Stimulated activated CD8-positive, alpha-beta memory T cell treated with anti-CD3 and anti-CD28 coated beads, Interleukin-15, amount 100 ng/mL, for 1 hour (primary cell): ENCODE results near the gene KCNMA1.
"Not testable (repeated sequence)": the region's sequence is repeated elsewhere in the genome, so short reads cannot be mapped to it uniquely, and the experiment has no call there.

Experiments used
- DNase-seq: peaks from one replicate; pipeline ENCODE4 v3.0.0-alpha.2; 2020; ENCODE audit warnings: low read depth

Gene KCNMA1

GRCh38 chr10:77637532-77638320 is at the start of gene KCNMA1:
Gene KCNMA1 (minus strand): TSS chr10:77637808.
- DNase-seq = no peak

DNA sequence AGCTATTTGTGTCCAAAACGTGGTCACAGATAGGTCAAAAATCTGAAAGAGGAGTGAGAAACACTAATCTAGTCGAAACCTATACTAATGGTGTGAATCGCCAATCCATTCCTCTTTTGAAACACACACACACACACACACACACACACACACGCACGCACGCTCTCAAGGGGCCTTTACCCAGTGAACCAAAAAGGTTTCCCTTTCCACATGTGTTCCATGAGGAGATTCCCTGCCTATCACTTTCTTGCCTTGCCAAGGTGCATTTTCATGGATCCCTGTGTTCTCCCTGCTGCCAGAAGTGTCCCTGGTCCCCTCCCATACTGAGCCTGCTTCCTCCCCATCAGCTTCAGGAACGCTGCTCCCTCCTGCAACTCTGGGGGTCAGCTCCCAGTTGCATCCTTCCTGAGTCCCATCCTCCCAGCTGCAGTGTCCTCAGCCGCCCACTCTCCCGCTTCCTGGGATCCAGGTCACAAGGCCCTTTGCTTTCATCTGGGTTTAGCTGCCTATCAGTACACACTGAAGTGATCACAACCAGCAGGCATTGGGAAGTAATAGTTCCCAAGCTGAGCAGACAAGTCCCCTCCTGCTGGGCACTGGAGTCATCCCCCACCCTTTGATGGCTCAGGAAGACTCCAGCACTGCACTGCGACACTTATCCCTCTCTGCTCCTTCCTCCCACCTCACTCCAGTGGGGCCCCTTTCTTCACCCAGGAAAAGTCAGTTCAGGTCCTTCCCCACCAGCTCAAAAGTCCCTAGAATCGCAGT is 49.2 kb upstream of the KCNMA1 start:
- no peak for DNase-seq

GRCh38 chr10:77686096-77686495 is 48.5 kb upstream of the KCNMA1 start:
- no peak for DNase-seq

DNA sequence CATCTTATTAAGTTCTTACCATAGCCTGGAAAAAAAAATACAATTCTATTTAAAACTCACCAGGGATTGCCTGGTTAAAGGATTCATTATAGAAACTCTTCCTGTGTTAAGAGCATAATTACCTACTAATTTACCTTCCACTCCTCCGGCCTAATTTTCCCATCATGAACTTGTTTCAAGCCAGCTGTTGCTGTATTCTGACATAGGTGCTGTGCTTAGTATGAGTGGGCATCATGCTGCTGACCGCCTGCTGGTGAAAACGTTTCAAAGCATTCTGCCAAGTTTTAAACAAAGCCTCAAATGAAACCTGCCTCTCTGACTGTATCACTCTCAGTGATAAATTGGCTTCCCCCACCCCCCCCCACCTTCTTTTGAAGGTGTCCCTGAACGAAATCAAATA is 47.8 kb upstream of the KCNMA1 start:
- no peak for DNase-seq

DNA sequence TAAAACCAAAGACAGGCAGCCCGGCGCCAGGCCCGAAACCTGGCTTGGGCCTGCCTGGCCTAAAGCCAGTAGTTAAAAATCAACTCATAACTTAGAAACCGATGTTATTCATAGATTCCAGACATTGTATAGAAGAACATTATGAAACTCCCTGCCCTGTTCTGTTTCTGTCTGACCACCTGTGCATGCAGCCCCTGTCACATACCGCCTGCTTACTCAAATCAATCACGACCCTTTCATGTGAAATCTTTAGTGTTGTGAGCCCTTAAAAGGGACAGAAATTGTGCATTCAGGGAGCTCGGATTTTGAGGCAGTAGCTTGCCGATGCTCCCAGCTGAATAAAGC is 45.5 kb upstream of the KCNMA1 start:
- not testable (repeated sequence) for DNase-seq

GRCh38 chr10:77682393-77683087 is 44.9 kb upstream of the KCNMA1 start:
- DNase-seq = no peak

- no peak for DNase-seq
These were observed 44.2 kb upstream of the KCNMA1 start for GRCh38 chr10:77681839-77682238.

DNA sequence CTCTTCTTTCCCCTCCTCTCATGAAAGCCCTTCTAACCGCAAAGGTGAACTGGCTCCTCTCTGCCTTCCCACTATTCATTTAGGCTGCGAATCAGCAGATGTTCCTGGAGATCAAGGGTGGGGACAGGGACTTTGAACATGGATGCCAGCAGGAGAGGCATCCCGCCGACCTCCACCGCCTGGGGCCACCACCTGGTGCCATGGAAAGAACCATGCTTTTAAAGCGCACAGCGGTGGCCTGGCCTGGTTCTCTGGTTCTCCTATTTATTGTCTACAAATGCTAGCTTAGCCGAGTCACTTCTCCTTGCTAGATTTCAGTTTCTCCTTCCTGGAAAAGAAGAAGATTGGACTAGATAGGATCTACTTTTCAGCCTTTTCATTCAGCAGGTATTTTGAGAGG is 43.2 kb upstream of the KCNMA1 start:
- no peak for DNase-seq

DNA sequence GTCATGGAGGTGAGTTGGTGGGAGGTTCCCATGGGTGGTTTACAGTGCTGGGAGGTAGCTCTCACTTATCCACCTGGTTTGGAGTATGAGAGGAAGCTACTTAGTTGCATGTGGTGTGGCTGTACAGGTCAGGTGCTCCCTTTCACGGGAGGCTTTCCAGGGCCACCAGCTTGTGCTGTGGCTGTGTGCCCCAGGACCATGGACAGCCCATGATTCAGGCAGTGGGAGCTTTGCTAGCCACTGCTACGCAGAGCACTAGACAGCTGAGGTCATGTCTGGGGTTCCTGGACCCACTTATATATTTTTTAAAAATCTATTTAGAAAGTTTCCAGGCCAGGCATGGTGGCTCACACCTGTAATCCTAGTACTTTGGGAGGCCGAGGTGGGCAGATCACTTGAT is 42.5 kb upstream of the KCNMA1 start:
- no peak for DNase-seq

DNA sequence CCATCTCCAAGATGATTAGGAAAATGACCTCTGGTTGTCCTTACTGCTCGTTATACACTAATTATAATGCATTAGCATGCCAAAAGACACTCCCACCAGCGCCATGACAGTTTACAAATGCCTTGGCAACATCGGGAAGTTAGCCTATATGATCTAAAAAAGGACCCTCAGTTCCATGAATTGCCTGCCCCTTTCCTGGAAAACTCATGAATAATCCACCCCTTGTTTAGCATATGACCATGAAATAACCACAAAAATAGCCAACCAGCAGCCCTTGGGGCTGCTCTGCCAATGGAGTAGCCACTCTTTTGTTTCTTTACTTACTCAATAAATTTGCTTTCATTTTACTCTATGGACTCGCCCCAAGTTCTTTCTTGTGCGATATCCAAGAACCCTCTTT is 41.6 kb upstream of the KCNMA1 start:
- no peak for DNase-seq

- no peak for DNase-seq
These were observed 40.5 kb upstream of the KCNMA1 start for GRCh38 chr10:77678146-77678545.

DNA sequence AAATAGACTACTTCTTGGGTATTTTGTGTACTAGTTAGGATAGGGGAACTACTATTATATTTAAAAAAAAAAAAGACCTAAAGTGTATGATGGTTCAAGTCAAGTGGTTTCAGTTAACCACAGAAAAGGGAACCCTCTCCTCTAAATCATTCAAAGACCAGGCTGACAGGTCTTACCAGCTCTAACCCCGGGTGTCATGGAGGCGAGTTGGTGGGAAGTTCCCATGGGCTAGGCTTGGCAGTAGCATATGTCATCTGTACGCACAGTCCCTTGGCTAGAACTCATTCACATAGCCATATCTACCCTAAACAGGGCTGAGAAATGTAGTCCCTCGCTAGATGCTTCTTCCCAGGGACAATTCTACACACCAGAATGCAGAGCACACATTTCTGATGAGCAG is 37.7 kb upstream of the KCNMA1 start:
- DNase-seq = no peak

DNA sequence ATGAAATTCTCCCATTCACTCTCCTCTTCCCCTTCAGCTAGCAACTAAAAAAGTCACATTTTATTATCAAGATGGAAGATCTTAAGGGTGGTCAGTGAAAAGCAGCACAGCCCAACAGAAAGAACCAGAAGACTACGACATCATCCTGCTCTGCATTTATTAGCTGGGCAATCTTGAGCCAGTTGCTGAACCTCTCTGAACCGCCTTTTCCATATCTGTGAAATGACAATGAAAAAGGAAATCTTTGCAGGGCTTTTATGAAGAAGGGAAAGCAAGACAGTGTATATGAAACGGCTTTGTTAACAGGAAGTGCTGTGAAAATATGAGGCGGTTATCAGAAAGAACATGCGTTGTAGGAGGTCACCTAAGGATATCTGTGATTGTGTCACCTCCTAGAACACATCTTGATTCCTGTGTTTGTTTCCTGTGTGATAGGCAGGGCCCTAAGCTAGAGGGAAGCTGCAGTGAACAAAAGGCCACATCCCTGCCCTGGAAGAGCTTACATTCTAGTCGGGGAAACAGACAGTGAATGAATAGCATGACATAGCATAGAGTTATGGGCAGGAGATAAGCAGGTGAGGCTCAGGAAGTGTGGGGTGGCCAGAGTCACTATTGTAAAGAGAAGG is 36.0 kb upstream of the KCNMA1 start:
- no peak for DNase-seq

DNA sequence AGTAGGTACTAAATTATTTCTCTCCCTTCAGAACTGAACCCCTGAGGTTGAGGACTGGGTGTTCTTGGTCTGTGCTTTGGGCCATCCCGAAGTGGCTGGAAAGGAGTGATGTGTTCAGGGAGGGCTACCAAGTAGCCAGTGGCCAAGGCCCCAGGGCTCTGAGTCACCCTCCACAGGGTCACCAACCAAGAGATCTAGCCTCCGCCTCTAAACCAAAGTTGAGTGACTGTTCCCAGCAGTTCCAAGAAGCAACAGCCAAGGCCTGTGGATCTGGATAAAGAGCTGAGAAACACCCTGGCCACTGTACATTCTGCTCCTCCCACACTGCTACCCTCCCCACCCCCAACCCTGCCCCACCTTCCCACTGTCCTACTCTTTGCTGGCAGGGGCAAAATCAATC is 35.5 kb upstream of the KCNMA1 start:
- DNase-seq = no peak

DNA sequence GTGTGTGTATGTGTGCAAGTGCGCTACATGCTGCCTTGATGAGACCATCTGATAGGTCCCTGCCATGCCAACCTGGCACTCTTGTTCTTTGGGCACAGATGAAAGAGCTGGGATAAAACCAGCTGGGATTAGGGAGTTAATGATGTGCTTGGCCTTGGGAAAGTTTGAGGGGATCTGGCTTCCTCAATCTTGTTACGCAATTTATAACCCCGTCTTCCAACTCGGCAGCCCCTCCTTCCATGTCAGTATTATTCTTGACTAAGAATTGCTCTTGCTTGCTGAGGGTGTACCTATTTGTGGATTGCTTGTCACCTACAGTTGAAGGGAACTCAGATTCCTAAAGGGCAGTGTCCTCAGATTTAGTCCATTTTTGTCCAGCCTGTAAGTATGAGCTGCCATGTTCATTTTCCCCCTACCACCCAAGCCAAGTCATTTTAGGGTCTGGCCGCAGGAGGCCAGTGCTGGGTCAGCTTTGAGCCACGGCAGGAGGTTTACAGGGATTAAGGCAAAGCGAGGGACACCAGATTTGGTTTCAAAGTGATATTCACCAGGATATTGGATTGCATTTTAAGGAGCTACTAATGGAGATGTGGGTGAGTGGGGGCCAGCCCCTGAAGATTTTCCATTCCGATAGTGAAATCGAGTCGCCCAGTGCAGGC is 34.1 kb upstream of the KCNMA1 start:
- no peak for DNase-seq

- DNase-seq = no peak
These were observed 33.3 kb upstream of the KCNMA1 start for GRCh38 chr10:77670817-77671443.

- DNase-seq = no peak
These were observed 32.3 kb upstream of the KCNMA1 start for GRCh38 chr10:77669892-77670291.

GRCh38 chr10:77667426-77668324 is 30.1 kb upstream of the KCNMA1 start:
- no peak for DNase-seq

DNA sequence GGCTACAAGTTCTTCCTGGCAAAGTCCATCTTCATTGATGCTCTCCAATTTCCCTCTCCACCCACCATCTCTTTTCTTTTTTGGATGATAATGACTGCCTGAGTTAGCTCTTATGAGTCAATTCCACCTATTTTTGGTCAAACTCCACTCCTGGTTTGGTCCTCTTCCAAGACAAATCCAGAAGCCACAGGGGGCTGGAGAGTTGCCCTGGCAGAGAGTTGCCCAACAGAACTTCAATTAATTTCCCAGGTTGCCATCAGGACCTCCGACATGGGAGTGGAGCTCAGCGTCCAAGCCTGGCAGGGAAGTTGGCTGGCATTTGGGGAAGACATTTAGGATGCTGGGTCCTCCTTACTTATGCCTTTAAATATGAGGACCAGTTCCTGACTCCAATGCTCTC is 29.2 kb upstream of the KCNMA1 start:
- DNase-seq = no peak

DNA sequence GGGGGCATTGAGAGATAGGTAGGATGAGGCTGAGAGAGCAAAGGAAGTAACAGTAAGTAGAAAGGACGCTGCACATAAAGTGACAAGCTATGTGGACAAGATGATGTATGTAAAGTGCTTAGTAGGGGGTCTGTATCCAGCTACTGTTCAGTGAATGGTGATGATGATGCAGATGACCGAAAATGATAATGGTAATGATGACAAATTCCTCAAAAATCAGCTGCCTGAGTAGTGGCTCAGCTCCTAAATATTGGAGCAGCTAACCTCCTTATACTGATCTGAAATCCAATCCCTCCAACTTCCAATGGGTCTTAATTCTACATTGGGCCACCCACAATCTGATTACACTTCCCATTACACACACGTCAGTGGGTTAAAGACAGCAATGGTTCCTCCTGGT is 27.1 kb upstream of the KCNMA1 start:
- no peak for DNase-seq

DNA sequence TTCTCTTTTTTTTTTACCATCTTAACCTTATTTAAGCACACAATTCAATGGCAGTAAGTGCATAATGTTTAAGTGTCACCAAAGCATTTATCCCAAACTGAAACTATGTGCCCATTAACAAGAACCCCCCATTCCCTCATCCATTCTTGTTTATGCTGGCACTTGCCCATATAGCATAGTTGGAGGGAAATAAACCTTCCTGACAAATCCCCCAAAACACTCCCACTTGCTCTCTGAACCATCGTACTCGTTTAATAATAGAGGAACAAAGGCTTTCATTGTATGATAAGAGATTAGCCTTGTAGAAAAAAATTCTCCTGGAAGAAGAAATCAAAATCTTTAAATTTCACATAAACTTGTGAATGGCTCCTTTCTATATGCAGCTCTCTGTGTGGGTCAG is 26.4 kb upstream of the KCNMA1 start:
- no peak for DNase-seq
